GM10266 (cell line): ENCODE data around the gene PIP5K1B.

ENCODE experiments used
- DNase-seq: peaks from one replicate; pipeline ENCODE4 v3.0.0; 2012; ENCODE audit errors: extremely low spot score
- TF ChIP-seq, protein P1 (sequence below): IDR thresholded peaks from 2 replicates; pipeline ENCODE4 v1.5.1; 2012; ENCODE audit warnings: mild to moderate bottlenecking, low read depth; ENCODE audit not compliant: control insufficient read depth, insufficient read depth; ENCODE audit errors: missing control alignments

PIP5K1B gene

DNA sequence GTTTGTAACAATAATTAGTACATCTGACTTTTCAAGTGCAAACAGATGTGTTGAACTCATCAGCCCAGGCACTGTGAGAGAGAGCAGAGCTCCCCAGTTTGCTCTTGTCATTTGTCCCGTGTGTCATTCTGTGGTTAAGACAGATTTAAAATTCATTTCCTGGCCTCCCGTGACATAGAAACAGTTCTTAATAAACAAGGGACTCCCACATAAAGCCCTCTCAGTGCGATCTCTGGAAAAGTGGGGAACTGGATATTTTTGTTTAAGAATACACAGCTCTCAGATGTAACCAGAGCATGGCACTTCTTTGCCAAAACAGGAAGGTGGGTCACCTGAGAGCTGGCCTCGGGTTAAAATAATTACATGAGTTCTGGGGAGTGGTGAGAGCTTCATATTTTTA is 250.3 kb downstream of the PIP5K1B start:
- TF ChIP-seq, protein P1, sequence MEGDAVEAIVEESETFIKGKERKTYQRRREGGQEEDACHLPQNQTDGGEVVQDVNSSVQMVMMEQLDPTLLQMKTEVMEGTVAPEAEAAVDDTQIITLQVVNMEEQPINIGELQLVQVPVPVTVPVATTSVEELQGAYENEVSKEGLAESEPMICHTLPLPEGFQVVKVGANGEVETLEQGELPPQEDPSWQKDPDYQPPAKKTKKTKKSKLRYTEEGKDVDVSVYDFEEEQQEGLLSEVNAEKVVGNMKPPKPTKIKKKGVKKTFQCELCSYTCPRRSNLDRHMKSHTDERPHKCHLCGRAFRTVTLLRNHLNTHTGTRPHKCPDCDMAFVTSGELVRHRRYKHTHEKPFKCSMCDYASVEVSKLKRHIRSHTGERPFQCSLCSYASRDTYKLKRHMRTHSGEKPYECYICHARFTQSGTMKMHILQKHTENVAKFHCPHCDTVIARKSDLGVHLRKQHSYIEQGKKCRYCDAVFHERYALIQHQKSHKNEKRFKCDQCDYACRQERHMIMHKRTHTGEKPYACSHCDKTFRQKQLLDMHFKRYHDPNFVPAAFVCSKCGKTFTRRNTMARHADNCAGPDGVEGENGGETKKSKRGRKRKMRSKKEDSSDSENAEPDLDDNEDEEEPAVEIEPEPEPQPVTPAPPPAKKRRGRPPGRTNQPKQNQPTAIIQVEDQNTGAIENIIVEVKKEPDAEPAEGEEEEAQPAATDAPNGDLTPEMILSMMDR: no peak
- no peak for DNase-seq

DNA sequence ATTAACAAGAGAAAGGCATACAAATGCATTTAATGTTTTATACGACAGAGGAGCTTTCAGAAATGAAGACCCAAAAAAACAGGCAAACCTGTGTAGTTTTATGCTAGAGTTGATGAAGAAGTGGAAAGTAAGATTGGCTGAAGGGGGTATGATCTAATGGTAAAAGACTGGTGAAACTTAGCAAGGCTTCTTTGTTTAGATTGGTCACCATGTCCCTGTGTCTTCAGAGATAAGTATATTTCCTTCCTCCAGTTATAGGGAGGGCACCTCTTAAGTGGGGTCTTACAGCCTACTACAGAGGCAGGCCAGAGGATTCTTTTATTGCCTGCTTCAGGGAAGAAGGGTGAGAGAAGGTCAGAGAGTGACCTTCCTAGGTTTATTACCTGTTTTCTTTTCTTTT is 252.4 kb downstream of the PIP5K1B start:
- TF ChIP-seq, protein P1: no peak
- DNase-seq: no peak

DNA sequence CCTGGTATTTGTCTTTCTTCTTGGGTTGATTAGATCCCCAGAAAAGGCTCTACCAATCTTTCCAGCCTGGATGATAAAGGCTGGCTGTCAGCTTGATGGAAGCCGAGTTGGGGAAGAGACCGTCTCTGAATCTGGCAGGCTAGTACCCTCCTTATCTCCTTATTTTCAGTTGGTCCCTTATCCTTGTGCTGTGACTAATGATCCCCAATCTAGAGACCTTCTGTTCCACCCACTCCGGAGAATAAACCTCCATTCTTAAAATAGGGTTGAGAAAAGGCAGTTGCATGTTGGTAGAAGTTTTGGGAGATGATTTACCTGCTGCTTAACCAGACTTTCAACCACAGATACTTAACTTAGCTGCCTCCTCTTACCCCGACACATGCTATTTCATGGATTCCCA is 256.5 kb downstream of the PIP5K1B start:
- TF ChIP-seq, protein P1: no peak
- no peak for DNase-seq

DNA sequence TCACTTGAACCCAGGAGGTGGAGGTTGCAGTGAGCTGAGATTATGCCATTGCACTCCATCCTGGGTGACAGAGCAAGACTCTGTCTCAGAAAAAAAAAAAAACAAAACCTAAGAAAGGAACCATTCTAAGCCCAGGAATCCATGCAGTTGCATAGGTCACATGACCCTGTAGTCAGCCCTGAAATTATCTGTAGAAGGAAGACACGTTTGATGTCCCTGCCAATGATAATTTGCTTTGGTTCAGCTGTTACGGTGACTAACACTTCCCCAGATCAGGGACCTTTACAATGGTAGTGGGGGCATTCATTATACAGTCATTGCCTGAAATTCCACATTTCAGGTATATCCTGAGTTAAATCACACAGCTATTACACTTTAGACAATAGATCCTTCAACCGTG is 258.4 kb downstream of the PIP5K1B start:
- TF ChIP-seq, protein P1: no peak
- DNase-seq: no peak

DNA sequence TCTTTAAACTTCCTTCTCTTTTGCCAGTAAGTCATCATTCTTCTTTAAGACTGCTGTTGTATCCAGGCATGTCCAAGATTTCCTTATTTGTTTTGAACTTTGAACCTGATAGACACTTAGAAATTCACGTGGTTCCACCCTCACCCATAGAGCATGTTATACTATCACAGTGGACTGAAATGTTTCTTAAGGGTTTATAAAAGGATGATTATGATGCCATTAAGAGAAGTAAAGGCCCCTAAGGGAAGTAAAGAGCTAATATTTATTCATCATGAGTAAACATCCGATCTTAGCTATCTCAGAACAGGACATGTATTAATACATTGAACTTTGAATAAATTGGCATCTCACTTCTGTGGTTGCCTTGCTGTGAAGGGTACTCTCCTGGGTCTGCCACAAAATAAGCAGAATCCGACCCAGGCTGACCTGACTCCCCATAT is 259.1 kb downstream of the PIP5K1B start:
- DNase-seq: no peak
- TF ChIP-seq, protein P1: no peak

DNA sequence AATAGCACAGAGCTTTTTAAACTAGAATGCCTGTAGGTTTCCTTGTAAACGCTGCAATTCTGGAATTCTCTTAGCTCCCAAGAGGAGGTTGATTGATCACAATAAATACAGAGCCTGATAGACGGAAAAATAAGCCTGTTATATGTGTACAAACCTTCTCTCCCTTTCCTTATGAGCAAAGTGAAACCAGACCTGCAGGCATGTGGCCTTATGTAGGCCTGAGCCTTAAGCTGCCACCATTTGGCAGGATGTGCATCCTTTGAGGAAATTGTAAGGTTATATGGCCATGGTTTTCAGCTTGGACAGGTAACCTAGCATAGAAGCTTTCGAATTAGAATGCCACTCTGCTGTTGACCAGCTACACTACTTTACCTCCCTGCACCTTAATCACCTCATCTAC is 259.7 kb downstream of the PIP5K1B start:
- DNase-seq: no peak
- TF ChIP-seq, protein P1: no peak

DNA sequence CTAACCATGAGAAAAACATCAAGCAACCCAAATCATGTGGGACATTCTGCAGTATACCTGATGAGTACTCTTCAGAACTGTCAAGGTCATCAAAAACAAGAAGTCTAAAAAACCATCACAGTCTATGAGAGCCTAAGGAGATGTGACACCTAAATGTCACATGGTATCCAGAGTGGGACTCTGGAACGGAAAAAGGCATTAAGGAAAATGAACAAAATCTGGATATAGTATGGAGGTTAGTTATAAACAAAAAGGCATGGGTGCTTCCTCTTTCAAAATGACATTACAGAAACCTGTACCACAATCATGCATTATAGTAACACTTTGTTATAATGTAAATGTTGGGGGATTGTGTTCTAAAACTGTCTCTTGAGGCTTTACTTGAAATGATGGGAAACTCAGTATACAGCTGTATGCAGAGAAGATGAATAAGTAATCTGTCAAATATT is 261.5 kb downstream of the PIP5K1B start:
- TF ChIP-seq, protein P1: no peak
- peak; percentile 32 for DNase-seq
